NCI-H1105 (cell line): Measurements from ENCODE around the gene ELL.

Source experiments
- DNase-seq: peaks from one replicate; lab custom pipeline; 2025; lab: John Stamatoyannopoulos, UW

ELL gene

GRCh38 chr19:18397242-18398202 is 124.3 kb downstream of the ELL start, which contains the start of gene LRRC25:
Gene LRRC25, minus strand, starts transcription at chr19:18397622. Its CDS starts 659 bp downstream, at chr19:18396963.
- no peak for DNase-seq

GRCh38 chr19:18396471-18397241 is 125.2 kb downstream of the ELL start:
- DNase-seq, result no peak

GRCh38 chr19:18393836-18394235 is 128.0 kb downstream of the ELL start:
- no peak for DNase-seq

- no peak for DNase-seq
Observed at GRCh38 chr19:18392926-18393325, 128.9 kb downstream of the ELL start.
